ENCODE data around the gene NTSR1.

The NTSR1 gene

GRCh38 chr20:62716198-62716940 is 7.7 kb downstream of the NTSR1 start:
- DNase-seq (ENCODE audit: low read depth, low spot score): no peak
- in situ Hi-C loops (cut with HindIII; ENCODE audit: low sequenced_read_pairs): no loop called here
- no peak overlapping the region for H3K4me3 ChIP-seq (ENCODE audit: low read depth, low read length)
- no peak for TF ChIP-seq CTCF (IDR thresholded peaks at IDR 0.05; ENCODE audit: low read depth, low read length)

DNA sequence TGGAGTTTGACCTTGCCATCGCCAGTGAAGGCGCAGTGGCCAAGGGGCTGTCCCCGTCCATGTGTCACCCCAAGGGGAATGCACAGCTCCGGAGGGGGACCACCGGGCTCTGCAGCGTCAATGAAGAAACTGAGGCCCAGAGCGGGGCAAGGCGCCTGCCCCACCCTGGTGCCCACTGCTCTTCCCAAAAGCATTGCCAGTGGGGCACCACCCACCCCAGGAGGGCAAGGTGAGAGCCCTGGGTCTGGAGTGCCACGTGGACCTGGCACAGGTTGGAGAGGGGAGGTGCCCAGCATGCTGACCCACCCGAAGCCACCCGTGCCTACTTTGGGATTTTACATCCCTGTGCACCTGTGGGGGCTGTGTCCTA is 8.3 kb downstream of the NTSR1 start:
- DNase-seq (ENCODE audit: low read depth, low spot score): no peak
- no peak overlapping the region for H3K4me3 ChIP-seq (ENCODE audit: low read depth, low read length)
- in situ Hi-C loops (cut with HindIII; ENCODE audit: low sequenced_read_pairs): no loop called here
- TF ChIP-seq CTCF (IDR thresholded peaks at IDR 0.05; ENCODE audit: low read depth, low read length): no peak

DNA sequence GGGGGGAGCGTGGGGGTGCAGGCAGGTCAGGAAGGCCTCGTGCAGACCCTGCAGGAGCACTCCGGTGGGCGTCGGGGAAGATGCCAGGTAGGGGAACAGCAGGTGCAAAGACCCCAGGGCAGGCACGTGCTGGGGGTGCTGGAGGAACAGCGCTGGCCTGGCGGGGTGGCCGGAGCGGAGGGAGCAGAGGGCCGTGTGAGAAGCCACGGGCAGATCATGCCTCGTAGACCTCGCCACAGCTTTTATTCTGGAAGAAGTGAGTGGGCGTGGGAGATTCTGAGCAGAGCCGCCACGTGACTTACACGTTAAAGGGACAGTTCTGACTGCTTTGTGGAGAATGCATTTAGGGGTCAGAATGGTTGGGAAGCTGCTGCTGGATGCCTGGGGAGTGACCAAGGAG is 9.3 kb downstream of the NTSR1 start:
- TF ChIP-seq CTCF (IDR thresholded peaks at IDR 0.05; ENCODE audit: low read depth, low read length): no peak
- in situ Hi-C loops (cut with HindIII; ENCODE audit: low sequenced_read_pairs): no loop called here
- no peak overlapping the region for H3K4me3 ChIP-seq (ENCODE audit: low read depth, low read length)
- no peak for DNase-seq (ENCODE audit: low read depth, low spot score)

GRCh38 chr20:62718546-62718945 is 9.9 kb downstream of the NTSR1 start:
- H3K4me3 ChIP-seq (ENCODE audit: low read depth, low read length): no peak overlapping the region
- DNase-seq (ENCODE audit: low read depth, low spot score): no peak
- in situ Hi-C loops (cut with HindIII; ENCODE audit: low sequenced_read_pairs): no loop called here
- no peak for TF ChIP-seq CTCF (IDR thresholded peaks at IDR 0.05; ENCODE audit: low read depth, low read length)

DNA sequence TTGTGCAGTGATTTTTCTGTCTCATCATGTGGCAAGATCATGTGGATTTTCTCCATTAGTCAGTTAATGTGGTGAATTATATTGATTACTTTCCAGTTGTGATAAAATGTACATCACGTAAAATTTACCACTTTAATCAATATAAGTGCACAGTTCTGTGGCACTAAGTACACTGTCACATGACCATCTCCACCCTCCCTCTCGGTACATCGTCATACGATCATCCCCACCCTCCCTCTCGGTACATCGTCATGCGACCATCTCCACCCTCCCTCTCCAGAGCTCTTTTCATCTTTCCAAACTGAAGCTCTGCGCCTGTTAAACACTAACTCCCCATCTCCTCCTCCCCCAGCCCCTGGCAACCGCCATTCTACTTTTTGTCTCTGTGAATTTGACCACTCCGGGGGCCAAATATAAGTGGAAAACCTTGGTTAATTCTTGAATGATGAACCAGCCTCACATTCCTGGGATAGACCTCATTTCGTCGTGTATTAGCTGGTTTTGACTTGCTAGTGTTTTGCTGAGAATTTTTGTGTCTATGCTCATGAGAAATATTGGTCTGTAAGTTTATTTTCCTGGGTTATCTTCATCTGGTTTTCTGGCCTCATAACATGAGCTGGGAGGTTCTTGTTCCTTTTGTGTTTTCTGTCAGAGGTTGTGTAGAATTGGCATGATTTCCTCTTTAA is 10.8 kb downstream of the NTSR1 start:
- no peak for TF ChIP-seq CTCF (IDR thresholded peaks at IDR 0.05; ENCODE audit: low read depth, low read length)
- no peak for DNase-seq (ENCODE audit: low read depth, low spot score)
- in situ Hi-C loops (cut with HindIII; ENCODE audit: low sequenced_read_pairs): no loop called here
- no peak overlapping the region for H3K4me3 ChIP-seq (ENCODE audit: low read depth, low read length)

DNA sequence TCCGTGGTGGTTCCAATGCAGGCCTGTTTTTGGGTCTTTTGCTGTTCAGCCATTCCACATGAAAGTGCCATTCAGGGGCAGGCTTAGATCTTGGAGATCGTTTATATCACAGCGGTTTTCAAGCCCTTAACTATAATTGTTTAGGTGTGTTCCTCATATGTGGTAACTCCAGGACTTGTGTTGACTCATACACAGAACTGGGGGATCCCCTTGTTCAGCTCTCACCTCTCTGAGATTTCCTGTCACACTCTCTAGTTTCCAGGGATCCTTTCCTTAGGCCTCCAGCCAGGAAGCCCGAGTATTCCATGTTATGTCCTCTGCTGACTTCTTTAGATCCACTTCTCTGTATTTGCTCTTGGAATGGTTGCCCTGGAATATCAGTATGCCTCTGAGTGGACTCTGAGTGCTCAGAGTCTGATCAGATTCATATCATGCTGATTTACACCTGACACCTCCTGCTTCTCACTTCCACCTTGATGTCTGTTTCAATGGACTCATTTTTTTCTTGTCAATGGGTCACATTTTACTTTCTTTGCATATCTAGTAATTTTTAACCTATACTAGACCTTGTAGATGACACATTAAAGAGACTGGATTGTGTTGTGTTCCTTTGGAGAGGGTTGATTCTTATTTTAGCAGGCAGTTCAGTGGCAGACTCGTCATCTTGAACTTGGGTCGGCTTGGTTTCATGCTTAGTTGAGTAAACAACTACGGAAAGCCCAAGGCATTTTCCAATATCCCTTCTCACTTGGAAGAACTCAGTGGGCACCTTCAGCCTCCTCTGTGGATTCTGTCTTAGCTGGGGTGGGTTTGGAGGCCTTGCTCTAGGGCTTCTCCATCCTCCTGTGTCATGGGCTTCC is 13.1 kb downstream of the NTSR1 start:
- in situ Hi-C loops (cut with HindIII; ENCODE audit: low sequenced_read_pairs): no loop called here
- no peak overlapping the region for H3K4me3 ChIP-seq (ENCODE audit: low read depth, low read length)
- no peak for TF ChIP-seq CTCF (IDR thresholded peaks at IDR 0.05; ENCODE audit: low read depth, low read length)
- no peak for DNase-seq (ENCODE audit: low read depth, low spot score)

All from astrocyte of the spinal cord (primary cell).